Mesothelial cell of epicardium (in vitro differentiated cells): ENCODE measurements around the gene ZYG11B. TPM values are rescaled to one million over a fixed set of nuclear protein-coding genes. Genes with fewer than 3 reads are reported as not detected.

Experiments used
- DNase-seq, 2 experiments: peaks; one replicate each; pipeline ENCODE4 v3.0.0; 2021; ENCODE audit warnings: low spot score in 2 of 2; ENCODE audit not compliant: unreplicated experiment in 2 of 2
- H3K27ac Mint-ChIP-seq: 2 replicates; pipeline ENCODE4 v1.8.0; 2021; ENCODE audit warnings: mixed read lengths
- H3K27me3 Mint-ChIP-seq: 2 replicates; pipeline ENCODE4 v1.8.0; 2021; ENCODE audit warnings: low read depth, mixed read lengths
- H3K36me3 Mint-ChIP-seq: 2 replicates; pipeline ENCODE4 v1.8.0; 2021; ENCODE audit warnings: mixed read lengths
- H3K4me1 Mint-ChIP-seq: 2 replicates; pipeline ENCODE4 v1.8.0; 2021; ENCODE audit warnings: mixed read lengths
- H3K4me3 Mint-ChIP-seq: 2 replicates; pipeline ENCODE4 v1.8.0; 2021; ENCODE audit warnings: mild to moderate bottlenecking, moderate library complexity, mixed read lengths
- H3K9me3 Mint-ChIP-seq: 2 replicates; pipeline ENCODE4 v1.8.0; 2021; ENCODE audit warnings: mixed read lengths
- total RNA-seq: library from RNA; stranded (reverse); gene quantifications from 3 replicates; pipeline ENCODE4 v1.2.1, GENCODE V29; 2021
- TF ChIP-seq, protein P1 (sequence below): fragments of 200-600 bp; sonication (generic); IDR thresholded peaks from one replicate; pipeline ENCODE4 v1.5.0; 2021; ENCODE audit warnings: antibody characterized with exemption; ENCODE audit not compliant: unreplicated experiment

The ZYG11B gene
- total RNA-seq, result 31.9 to 32.5 TPM (median 32.5 TPM) in 3 replicates

DNA sequence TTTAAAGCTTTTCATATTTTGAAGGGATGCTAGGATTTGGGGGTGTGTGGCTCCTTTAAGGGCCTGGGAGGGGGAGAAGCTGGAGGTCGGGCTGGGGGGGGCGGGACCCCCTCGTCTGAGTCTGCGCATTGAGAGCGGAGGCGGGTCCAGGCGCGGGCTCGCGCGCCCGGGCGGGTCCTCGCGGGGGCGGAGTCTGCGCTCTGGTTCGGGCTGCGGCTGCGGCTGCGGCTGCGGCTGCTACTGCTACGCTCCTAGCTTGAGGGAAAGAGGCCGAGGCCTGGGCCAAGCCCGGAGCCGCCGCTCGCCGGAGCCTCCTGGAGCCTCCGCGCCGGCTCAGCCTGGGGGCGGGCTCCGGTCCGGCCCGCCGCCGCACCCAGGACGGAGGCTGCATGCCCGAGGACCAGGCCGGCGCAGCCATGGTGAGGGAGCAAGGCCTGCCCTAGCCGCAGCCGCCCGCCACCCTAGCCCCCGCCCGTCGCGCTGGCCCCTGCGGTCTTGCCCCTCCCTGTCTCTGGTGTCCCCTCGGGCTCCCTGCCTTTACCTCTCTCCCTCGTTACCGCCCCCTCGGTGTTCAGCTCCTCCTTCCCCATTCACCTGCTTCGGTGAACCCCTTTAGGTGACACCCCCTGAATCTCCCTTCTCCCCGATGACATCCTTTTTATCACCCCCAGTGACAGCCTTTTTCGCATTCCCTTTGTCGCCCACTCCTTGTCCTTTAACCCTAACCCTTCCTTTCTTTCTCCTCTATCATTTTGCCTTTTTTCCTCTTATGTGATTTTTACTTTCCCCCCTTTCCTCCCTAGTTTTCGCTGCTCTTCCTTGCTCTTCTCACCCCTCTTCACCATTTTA is at the start of gene ZYG11B:
Gene ZYG11B (plus strand): TSS at position 189 of the 849 bp plus-strand sequence. CDS start 201 bp downstream, at position 390.
- TF ChIP-seq, protein P1, sequence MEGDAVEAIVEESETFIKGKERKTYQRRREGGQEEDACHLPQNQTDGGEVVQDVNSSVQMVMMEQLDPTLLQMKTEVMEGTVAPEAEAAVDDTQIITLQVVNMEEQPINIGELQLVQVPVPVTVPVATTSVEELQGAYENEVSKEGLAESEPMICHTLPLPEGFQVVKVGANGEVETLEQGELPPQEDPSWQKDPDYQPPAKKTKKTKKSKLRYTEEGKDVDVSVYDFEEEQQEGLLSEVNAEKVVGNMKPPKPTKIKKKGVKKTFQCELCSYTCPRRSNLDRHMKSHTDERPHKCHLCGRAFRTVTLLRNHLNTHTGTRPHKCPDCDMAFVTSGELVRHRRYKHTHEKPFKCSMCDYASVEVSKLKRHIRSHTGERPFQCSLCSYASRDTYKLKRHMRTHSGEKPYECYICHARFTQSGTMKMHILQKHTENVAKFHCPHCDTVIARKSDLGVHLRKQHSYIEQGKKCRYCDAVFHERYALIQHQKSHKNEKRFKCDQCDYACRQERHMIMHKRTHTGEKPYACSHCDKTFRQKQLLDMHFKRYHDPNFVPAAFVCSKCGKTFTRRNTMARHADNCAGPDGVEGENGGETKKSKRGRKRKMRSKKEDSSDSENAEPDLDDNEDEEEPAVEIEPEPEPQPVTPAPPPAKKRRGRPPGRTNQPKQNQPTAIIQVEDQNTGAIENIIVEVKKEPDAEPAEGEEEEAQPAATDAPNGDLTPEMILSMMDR, result no peak
- DNase-seq, result peak; percentile 86 to 91
- peak within 1 kb of the TSS; percentile 83 for H3K27ac Mint-ChIP-seq
- no peaks in the 10 kb centered on the region for H3K9me3 Mint-ChIP-seq
- peak within 1 kb of the TSS; percentile 86 for H3K4me3 Mint-ChIP-seq
- no peaks in the 10 kb centered on the region for H3K27me3 Mint-ChIP-seq
- H3K36me3 Mint-ChIP-seq, result peaks cover 3% of the 10 kb centered on the region
- H3K4me1 Mint-ChIP-seq, result peaks cover 22% of the 10 kb centered on the region

- TF ChIP-seq, protein P1, result no peak
- no peaks in the 10 kb centered on the region for H3K36me3 Mint-ChIP-seq
- no peak for DNase-seq
- H3K4me3 Mint-ChIP-seq, result no peak overlapping the region
- H3K27me3 Mint-ChIP-seq, result no peaks in the 10 kb centered on the region
- H3K27ac Mint-ChIP-seq, result no peak overlapping the region
- H3K9me3 Mint-ChIP-seq, result no peaks in the 10 kb centered on the region
- peaks cover 15% of the 10 kb centered on the region for H3K4me1 Mint-ChIP-seq
Observed at GRCh38 chr1:52677076-52677806, 49.0 kb upstream of the ZYG11B start.

DNA sequence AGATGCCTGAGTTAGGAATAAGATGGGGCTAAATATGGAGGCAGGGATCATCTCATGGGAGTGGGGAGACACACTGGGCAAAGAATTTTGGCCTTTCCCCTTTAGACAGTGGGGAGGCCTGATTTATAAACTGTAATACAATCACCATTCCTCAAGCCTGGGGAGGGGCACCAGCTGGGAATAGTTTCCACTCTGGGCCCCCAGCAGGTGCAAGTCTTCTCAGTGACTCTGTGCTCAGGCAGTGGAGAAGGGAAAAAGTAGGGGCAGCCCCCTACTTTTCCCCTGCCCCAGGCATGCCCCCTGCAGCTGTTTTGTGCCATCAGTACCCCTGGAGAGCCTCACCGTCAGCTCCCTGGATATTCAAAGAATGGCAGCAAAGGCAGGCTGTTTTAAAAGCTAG is 47.2 kb upstream of the ZYG11B start:
- Mint-ChIP-seq H3K27ac (no peak overlapping the region), H3K9me3 (peaks cover 3% of the 10 kb centered on the region), H3K4me1 (peaks cover 13% of the 10 kb centered on the region), H3K4me3 (no peak overlapping the region), H3K36me3 (no peaks in the 10 kb centered on the region), H3K27me3 (no peaks in the 10 kb centered on the region)
- TF ChIP-seq, protein P1, result no peak
- DNase-seq, result no peak

GRCh38 chr1:52679498-52679897 is 46.8 kb upstream of the ZYG11B start:
- Mint-ChIP-seq H3K27ac (no peak overlapping the region), H3K4me3 (no peak overlapping the region), H3K36me3 (no peaks in the 10 kb centered on the region), H3K4me1 (peaks cover 10% of the 10 kb centered on the region), H3K9me3 (peaks cover 3% of the 10 kb centered on the region), H3K27me3 (no peaks in the 10 kb centered on the region)
- no peak for DNase-seq
- TF ChIP-seq, protein P1, result no peak

DNA sequence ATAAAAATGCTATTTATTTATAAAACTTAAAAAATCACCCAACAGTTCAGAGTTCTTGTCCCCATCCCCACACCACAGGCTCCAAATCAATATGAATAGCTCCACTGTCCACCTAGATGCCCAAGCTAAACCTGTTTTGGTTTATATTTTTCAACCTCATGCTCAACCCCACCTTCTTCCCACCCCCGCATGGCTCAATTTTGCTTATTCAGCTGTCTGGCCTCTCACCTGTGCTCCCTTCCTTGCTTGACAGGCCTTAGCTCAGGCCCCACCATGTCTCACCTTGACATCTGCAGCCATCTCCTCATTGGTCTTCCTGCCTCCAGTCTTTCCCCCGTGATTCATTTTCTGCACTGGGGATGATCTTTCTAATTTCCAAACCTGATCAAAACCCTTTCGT is 45.9 kb upstream of the ZYG11B start:
- DNase-seq, result no peak
- Mint-ChIP-seq H3K4me1 (peaks cover 4% of the 10 kb centered on the region), H3K27ac (no peak overlapping the region), H3K9me3 (peaks cover 3% of the 10 kb centered on the region), H3K27me3 (no peaks in the 10 kb centered on the region), H3K36me3 (no peaks in the 10 kb centered on the region), H3K4me3 (no peak overlapping the region)
- TF ChIP-seq, protein P1, result no peak
